HUES6 (cell line): ENCODE data around the gene PRIMA1.

Experiments
- H3K27ac ChIP-seq: 2 replicates; pipeline ENCODE4 v1.7.0; 2013; ENCODE audit warnings: low read depth, mild to moderate bottlenecking, low read length, inconsistent platforms
- H3K27me3 ChIP-seq: 2 replicates; pipeline ENCODE4 v1.6.1; 2013; ENCODE audit warnings: low read length; ENCODE audit not compliant: control insufficient read depth, insufficient read depth
- H3K36me3 ChIP-seq: 2 replicates; pipeline ENCODE4 v1.6.1; 2013; ENCODE audit warnings: low read length; ENCODE audit not compliant: control insufficient read depth, insufficient read depth
- H3K4me1 ChIP-seq: 2 replicates; pipeline ENCODE4 v1.6.1; 2013; ENCODE audit warnings: low read length; ENCODE audit not compliant: control insufficient read depth, insufficient read depth
- H3K4me3 ChIP-seq: 2 replicates; pipeline ENCODE4 v1.5.1; 2013; ENCODE audit warnings: low read depth, low read length
- H3K9ac ChIP-seq: one replicate; pipeline ENCODE4 v1.6.1; 2013; ENCODE audit warnings: mild to moderate bottlenecking, low read length
- H3K9me3 ChIP-seq: 2 replicates; pipeline ENCODE4 v1.6.1; 2013; ENCODE audit warnings: low read depth, low read length; ENCODE audit not compliant: control insufficient read depth, insufficient read depth

Gene PRIMA1

DNA sequence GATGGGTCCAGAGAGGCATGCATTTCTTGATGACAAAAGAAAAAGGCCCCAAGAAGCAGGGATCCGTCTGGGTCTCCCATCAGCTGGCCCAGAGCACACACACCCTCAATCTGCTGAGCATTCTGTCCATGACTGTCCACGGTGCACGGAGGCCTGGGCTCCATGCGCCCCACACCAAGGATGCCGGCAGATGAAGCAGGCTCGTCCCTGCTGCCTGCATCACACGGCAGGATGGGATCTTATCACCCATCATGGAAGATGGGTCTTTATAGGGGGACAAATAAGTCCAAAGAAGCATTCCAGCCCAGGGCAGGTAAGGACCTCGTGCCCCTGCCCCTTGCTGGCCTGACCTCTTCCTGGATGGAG is 59.7 kb downstream of the PRIMA1 start:
- no peak overlapping the region for H3K4me3 ChIP-seq
- no peak overlapping the region for H3K27ac ChIP-seq
- H3K36me3 ChIP-seq = no peaks in the 10 kb centered on the region
- H3K9me3 ChIP-seq = no peaks in the 10 kb centered on the region
- H3K27me3 ChIP-seq = no peaks in the 10 kb centered on the region
- no peaks in the 10 kb centered on the region; the same call in 1 of the 2 replicates for H3K4me1 ChIP-seq
- no peak overlapping the region for H3K9ac ChIP-seq

- no peaks in the 10 kb centered on the region; the same call in 1 of the 2 replicates for H3K4me1 ChIP-seq
- H3K36me3 ChIP-seq = no peaks in the 10 kb centered on the region
- H3K9ac ChIP-seq = no peak overlapping the region
- H3K27me3 ChIP-seq = no peaks in the 10 kb centered on the region
- no peaks in the 10 kb centered on the region for H3K9me3 ChIP-seq
- H3K27ac ChIP-seq = no peak overlapping the region
- H3K4me3 ChIP-seq = no peak overlapping the region
Observed at GRCh38 chr14:93727917-93728650, 60.2 kb downstream of the PRIMA1 start.

DNA sequence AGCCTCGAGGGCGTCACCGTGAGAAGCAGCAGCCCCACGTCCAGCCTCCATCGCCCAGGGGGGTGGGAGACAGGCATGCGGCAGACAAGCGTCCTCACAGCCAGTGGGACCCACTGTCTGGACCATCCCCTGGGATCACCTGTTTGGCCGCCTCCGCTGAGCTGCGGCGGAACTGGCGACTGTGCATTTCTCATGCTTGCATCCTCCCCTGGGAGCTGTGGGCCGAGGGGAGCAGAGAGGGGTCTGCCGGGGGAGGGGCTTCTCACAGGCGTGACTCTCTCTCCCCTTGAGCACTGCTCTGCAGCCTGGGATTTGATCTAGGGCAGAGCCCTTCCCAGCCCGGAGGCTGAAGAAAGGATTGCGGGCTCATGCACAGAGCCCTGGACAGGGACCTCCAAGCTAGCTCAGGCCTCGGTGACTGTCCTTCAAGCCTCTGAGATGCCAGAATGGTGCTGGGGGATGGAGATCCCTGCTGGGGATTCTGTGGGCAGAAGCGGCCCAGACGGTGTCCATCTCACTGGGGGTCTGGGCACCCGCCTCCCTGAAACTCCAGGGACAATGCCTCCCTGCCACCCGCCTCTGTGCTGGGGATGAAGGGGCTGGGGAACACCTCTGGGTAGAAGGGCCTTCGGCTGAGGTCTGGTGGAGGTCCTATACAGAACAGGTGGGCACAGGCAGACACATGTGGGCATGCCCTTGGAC is 61.1 kb downstream of the PRIMA1 start:
- H3K4me1 ChIP-seq = no peaks in the 10 kb centered on the region

GRCh38 chr14:93725993-93726392 is 62.3 kb downstream of the PRIMA1 start:
- Histone ChIP-seq H3K9me3 (no peaks in the 10 kb centered on the region), H3K36me3 (no peaks in the 10 kb centered on the region), H3K27me3 (no peaks in the 10 kb centered on the region), H3K27ac (no peak overlapping the region), H3K4me1 (no peaks in the 10 kb centered on the region), H3K9ac (no peak overlapping the region), H3K4me3 (no peak overlapping the region)

More for the DNA sequence above, 61.1 kb downstream of the PRIMA1 start:
- no peak overlapping the region for H3K9ac ChIP-seq
- no peaks in the 10 kb centered on the region for H3K9me3 ChIP-seq
- no peak overlapping the region for H3K27ac ChIP-seq
- H3K36me3 ChIP-seq = no peaks in the 10 kb centered on the region
- H3K4me3 ChIP-seq = no peak overlapping the region
- no peaks in the 10 kb centered on the region for H3K27me3 ChIP-seq

GRCh38 chr14:93725002-93725582 is 63.2 kb downstream of the PRIMA1 start:
- Histone ChIP-seq H3K27me3 (no peaks in the 10 kb centered on the region), H3K9ac (no peak overlapping the region), H3K9me3 (no peaks in the 10 kb centered on the region), H3K27ac (no peak overlapping the region), H3K4me3 (no peak overlapping the region), H3K4me1 (no peaks in the 10 kb centered on the region), H3K36me3 (no peaks in the 10 kb centered on the region)

DNA sequence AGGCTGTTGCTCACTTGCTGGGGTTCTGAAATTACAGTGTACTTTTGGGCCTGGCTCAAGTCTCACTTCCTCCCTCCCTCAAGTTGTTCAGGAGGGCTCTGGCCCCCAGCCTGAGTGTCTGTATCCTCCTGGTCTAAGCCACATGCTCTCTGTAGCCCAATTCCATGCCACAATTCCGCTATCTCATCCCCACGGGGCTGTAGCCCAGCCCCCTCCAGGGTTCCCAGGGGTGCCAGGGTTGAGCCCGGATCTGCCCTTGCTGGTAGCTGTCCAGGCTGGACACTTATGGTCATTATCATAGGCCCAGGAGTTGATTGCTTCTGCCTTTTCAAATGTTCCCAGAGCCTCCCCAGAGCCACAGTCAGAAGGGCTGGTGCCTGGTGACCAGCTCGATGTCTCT is 65.3 kb downstream of the PRIMA1 start:
- Histone ChIP-seq H3K27me3 (no peaks in the 10 kb centered on the region), H3K27ac (no peak overlapping the region), H3K9ac (no peak overlapping the region), H3K4me3 (no peak overlapping the region), H3K36me3 (no peaks in the 10 kb centered on the region), H3K9me3 (no peaks in the 10 kb centered on the region), H3K4me1 (no peaks in the 10 kb centered on the region)

DNA sequence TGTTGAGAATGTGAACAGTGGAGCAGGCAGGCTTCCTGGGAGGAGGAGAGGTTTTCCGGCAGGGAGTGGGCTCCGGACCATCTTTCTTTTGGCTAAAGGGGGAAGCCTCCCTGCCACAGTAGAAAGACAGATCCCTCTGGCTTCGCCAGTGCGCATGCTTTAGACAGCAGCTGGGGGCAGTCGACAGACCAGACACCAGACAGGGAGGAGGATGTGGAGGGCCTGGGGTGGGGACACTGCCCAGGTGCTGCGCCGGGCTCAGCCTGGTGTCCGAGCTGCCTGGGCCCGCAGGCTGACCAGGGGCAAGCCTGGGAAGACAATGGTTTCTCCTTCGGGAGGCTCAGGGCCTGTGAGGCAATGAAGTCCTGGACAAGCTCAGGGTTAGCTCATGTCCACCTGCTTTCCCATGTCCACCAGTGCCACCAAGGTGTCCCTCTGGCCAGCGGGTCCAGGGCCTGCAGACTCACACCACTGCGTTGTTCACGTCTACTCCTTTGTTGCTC is 67.3 kb downstream of the PRIMA1 start:
- Histone ChIP-seq H3K9me3 (no peaks in the 10 kb centered on the region), H3K27ac (no peak overlapping the region), H3K4me1 (no peaks in the 10 kb centered on the region), H3K4me3 (no peak overlapping the region), H3K27me3 (no peaks in the 10 kb centered on the region), H3K36me3 (no peaks in the 10 kb centered on the region), H3K9ac (no peak overlapping the region)

DNA sequence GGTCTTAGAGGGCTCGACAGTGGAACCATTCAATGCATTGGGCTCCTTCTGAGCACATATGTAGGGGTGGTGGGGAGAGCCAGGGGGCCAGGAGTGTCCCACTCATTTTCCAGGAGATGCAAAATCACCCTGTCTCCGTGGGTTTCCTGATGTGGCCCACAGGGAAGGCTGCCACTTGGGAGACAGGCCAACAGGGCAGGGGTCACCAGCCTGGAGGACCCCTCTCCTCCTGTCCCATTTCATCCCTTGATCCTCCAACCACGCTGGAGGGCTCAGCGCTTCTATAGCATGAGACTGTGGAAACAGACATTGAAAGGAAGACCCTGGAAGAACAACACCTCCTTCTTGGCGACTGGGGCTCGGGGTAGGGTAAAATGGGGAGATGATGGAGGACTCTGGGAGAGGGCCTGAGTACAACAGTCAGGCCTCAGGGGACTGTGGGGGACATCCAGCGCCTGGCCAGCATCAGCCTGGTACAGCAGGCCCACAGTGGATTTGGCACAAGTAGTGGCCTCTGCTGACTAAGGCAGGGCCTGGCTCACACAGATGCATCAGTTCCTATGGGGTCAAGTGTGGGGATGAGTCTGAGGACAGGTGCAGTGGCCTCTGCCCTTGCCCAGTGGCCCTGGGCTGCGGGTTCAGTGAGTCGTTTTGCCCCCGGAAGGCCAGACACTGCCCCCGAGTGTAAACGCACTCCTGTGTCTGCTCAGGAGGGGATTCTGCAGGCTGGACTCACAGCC is 68.0 kb downstream of the PRIMA1 start:
- Histone ChIP-seq H3K9ac (no peak overlapping the region), H3K27me3 (no peaks in the 10 kb centered on the region), H3K36me3 (no peaks in the 10 kb centered on the region), H3K4me1 (no peaks in the 10 kb centered on the region), H3K9me3 (no peaks in the 10 kb centered on the region), H3K27ac (no peak overlapping the region), H3K4me3 (no peak overlapping the region)

- Histone ChIP-seq H3K4me3 (no peak overlapping the region), H3K4me1 (no peaks in the 10 kb centered on the region), H3K9me3 (no peaks in the 10 kb centered on the region), H3K27ac (no peak overlapping the region), H3K27me3 (no peaks in the 10 kb centered on the region), H3K36me3 (no peaks in the 10 kb centered on the region), H3K9ac (no peak overlapping the region)
Observed at GRCh38 chr14:93719256-93719655, 69.0 kb downstream of the PRIMA1 start.

GRCh38 chr14:93717668-93718320 is 70.5 kb downstream of the PRIMA1 start:
- H3K4me3 ChIP-seq = no peak overlapping the region
- no peaks in the 10 kb centered on the region for H3K27me3 ChIP-seq
- H3K27ac ChIP-seq = no peak overlapping the region
- peaks cover 6% of the 10 kb centered on the region for H3K4me1 ChIP-seq
- H3K9ac ChIP-seq = no peak overlapping the region
- H3K36me3 ChIP-seq = no peaks in the 10 kb centered on the region
- H3K9me3 ChIP-seq = no peaks in the 10 kb centered on the region
